NCI-H1930 (cell line): ENCODE measurements around the gene PLCG1.
"Not testable (repeated sequence)": the region's sequence is repeated elsewhere in the genome, so short reads cannot be mapped to it uniquely, and the experiment has no call there.

ENCODE experiments used
- DNase-seq, 2 experiments: peaks; one replicate each; lab custom pipeline; 2025; lab: John Stamatoyannopoulos, UW

PLCG1 gene

GRCh38 chr20:41124451-41125094 lies 12.8 kb upstream of the PLCG1 start:
- no peak for DNase-seq

- DNase-seq: no peak
These were observed 11.5 kb upstream of the PLCG1 start for GRCh38 chr20:41125530-41126457.

- no peak for DNase-seq
These were observed 10.6 kb upstream of the PLCG1 start for GRCh38 chr20:41126719-41127118.

GRCh38 chr20:41128317-41128716 lies 9.0 kb upstream of the PLCG1 start:
- DNase-seq: not testable (repeated sequence)

- DNase-seq: no peak
These were observed 5.6 kb upstream of the PLCG1 start for GRCh38 chr20:41131594-41132387.

- DNase-seq: not testable (repeated sequence)
These were observed 5.0 kb upstream of the PLCG1 start for GRCh38 chr20:41132388-41132775.

GRCh38 chr20:41133709-41134361 lies 3.5 kb upstream of the PLCG1 start:
- DNase-seq: no peak

GRCh38 chr20:41134362-41135186 lies 2.8 kb upstream of the PLCG1 start:
- DNase-seq: no peak

GRCh38 chr20:41135187-41135887 lies 2.0 kb upstream of the PLCG1 start:
- peak; percentile 15 to 24 for DNase-seq

- no peak for DNase-seq
These were observed 1.3 kb upstream of the PLCG1 start for GRCh38 chr20:41135888-41136679.

GRCh38 chr20:41137614-41138474 lies 501 bp downstream of the PLCG1 start:
- DNase-seq: peak; percentile 31 to 57

GRCh38 chr20:41138475-41139226 lies 1.3 kb downstream of the PLCG1 start:
- no peak for DNase-seq

GRCh38 chr20:41139227-41140093 lies 2.1 kb downstream of the PLCG1 start:
- DNase-seq: no peak

GRCh38 chr20:41140226-41141133 lies 3.1 kb downstream of the PLCG1 start:
- no peak for DNase-seq

- DNase-seq: no peak
These were observed 3.9 kb downstream of the PLCG1 start for GRCh38 chr20:41141153-41141815.
